Epithelial cell of prostate (primary cell): ENCODE measurements around the gene WNK2.

Source experiments
- DNase-seq: peaks from one replicate; pipeline ENCODE4 v3.0.0-alpha.2; 2011; ENCODE audit warnings: low read depth, low spot score
- H3K27ac ChIP-seq: fragments of 450-650 bp; 2 replicates; pipeline ENCODE4 v1.5.1; 2017; ENCODE audit warnings: mild to moderate bottlenecking

The WNK2 gene

GRCh38 chr9:93159601-93160471 lies 24.1 kb upstream of the WNK2 start:
- DNase-seq = no peak
- no peak overlapping the region for H3K27ac ChIP-seq

GRCh38 chr9:93161786-93162562 lies 22.0 kb upstream of the WNK2 start:
- DNase-seq = no peak

GRCh38 chr9:93164085-93164484 lies 19.9 kb upstream of the WNK2 start:
- DNase-seq = no peak
- H3K27ac ChIP-seq = no peak overlapping the region

More at GRCh38 chr9:93161786-93162562, 22.0 kb upstream of the WNK2 start:
- no peak overlapping the region for H3K27ac ChIP-seq

- DNase-seq = no peak
- no peak overlapping the region for H3K27ac ChIP-seq
Measured at GRCh38 chr9:93166699-93167098, 17.2 kb upstream of the WNK2 start.

GRCh38 chr9:93167185-93167584 lies 16.8 kb upstream of the WNK2 start:
- DNase-seq = no peak
- H3K27ac ChIP-seq = no peak overlapping the region

- H3K27ac ChIP-seq = no peak overlapping the region
- DNase-seq = no peak
Measured at GRCh38 chr9:93167838-93168237, 16.1 kb upstream of the WNK2 start.

- no peak for DNase-seq
- H3K27ac ChIP-seq = no peak overlapping the region
Measured at GRCh38 chr9:93168581-93168980, 15.4 kb upstream of the WNK2 start.

- DNase-seq = no peak
- no peak overlapping the region for H3K27ac ChIP-seq
Measured at GRCh38 chr9:93169444-93169843, 14.5 kb upstream of the WNK2 start.

GRCh38 chr9:93170571-93170970 lies 13.4 kb upstream of the WNK2 start:
- no peak overlapping the region for H3K27ac ChIP-seq
- no peak for DNase-seq

- no peak overlapping the region for H3K27ac ChIP-seq
Measured at GRCh38 chr9:93171261-93171990, 12.5 kb upstream of the WNK2 start.

GRCh38 chr9:93172666-93173364 lies 11.1 kb upstream of the WNK2 start:
- H3K27ac ChIP-seq = no peak overlapping the region
- DNase-seq = no peak

More at GRCh38 chr9:93171261-93171990, 12.5 kb upstream of the WNK2 start:
- no peak for DNase-seq

- no peak overlapping the region for H3K27ac ChIP-seq
- DNase-seq = no peak
Measured at GRCh38 chr9:93173365-93174051, 10.4 kb upstream of the WNK2 start.

GRCh38 chr9:93174976-93175375 lies 9.0 kb upstream of the WNK2 start:
- H3K27ac ChIP-seq = no peak overlapping the region
- no peak for DNase-seq

GRCh38 chr9:93177676-93178075 lies 6.3 kb upstream of the WNK2 start:
- DNase-seq = no peak
- H3K27ac ChIP-seq = no peak overlapping the region

- DNase-seq = no peak
- no peak overlapping the region for H3K27ac ChIP-seq
Measured at GRCh38 chr9:93178851-93179786, 4.8 kb upstream of the WNK2 start.

GRCh38 chr9:93180938-93181337 lies 3.0 kb upstream of the WNK2 start:
- DNase-seq = no peak
- H3K27ac ChIP-seq = no peak overlapping the region

GRCh38 chr9:93181672-93182435 lies 2.1 kb upstream of the WNK2 start:
- H3K27ac ChIP-seq = no peak overlapping the region
- DNase-seq = no peak

- DNase-seq = no peak
- no peak overlapping the region for H3K27ac ChIP-seq
Measured at GRCh38 chr9:93182572-93182971, 1.4 kb upstream of the WNK2 start.
